ENCODE results near the gene NRG2.

Gene NRG2

GRCh38 chr5:139947727-139948126 is 95.4 kb downstream of the NRG2 start:
- DNase-seq (ENCODE audit: low read depth), result no peak
- H3K4me3 ChIP-seq (ENCODE audit: low read depth, low read length), result no peak overlapping the region
- no peak for TF ChIP-seq CTCF (IDR thresholded peaks at IDR 0.05; ENCODE audit: control insufficient read depth, extremely low read depth, insufficient read depth)

- no peak for DNase-seq (ENCODE audit: low read depth)
- H3K4me3 ChIP-seq (ENCODE audit: low read depth, low read length), result no peak overlapping the region
- no peak for TF ChIP-seq CTCF (IDR thresholded peaks at IDR 0.05; ENCODE audit: control insufficient read depth, extremely low read depth, insufficient read depth)
Observed at GRCh38 chr5:139946440-139946839, 96.7 kb downstream of the NRG2 start.

- H3K4me3 ChIP-seq (ENCODE audit: low read depth, low read length), result no peak overlapping the region
- TF ChIP-seq CTCF (IDR thresholded peaks at IDR 0.05; ENCODE audit: control insufficient read depth, extremely low read depth, insufficient read depth), result no peak
- no peak for DNase-seq (ENCODE audit: low read depth)
Observed at GRCh38 chr5:139946006-139946405, 97.1 kb downstream of the NRG2 start.

GRCh38 chr5:139942243-139942642 is 100.9 kb downstream of the NRG2 start:
- DNase-seq (ENCODE audit: low read depth), result no peak
- H3K4me3 ChIP-seq (ENCODE audit: low read depth, low read length), result no peak overlapping the region
- TF ChIP-seq CTCF (IDR thresholded peaks at IDR 0.05; ENCODE audit: control insufficient read depth, extremely low read depth, insufficient read depth), result no peak

- H3K4me3 ChIP-seq (ENCODE audit: low read depth, low read length), result no peak overlapping the region
- DNase-seq (ENCODE audit: low read depth), result no peak
- no peak for TF ChIP-seq CTCF (IDR thresholded peaks at IDR 0.05; ENCODE audit: control insufficient read depth, extremely low read depth, insufficient read depth)
Observed at GRCh38 chr5:139930406-139930805, 112.7 kb downstream of the NRG2 start.

GRCh38 chr5:139926797-139927503 is 116.1 kb downstream of the NRG2 start:
- TF ChIP-seq CTCF (IDR thresholded peaks at IDR 0.05; ENCODE audit: control insufficient read depth, extremely low read depth, insufficient read depth), result no peak
- no peak for DNase-seq (ENCODE audit: low read depth)
- H3K4me3 ChIP-seq (ENCODE audit: low read depth, low read length), result no peak overlapping the region
